ENCODE data around the gene IL11RA.

The IL11RA gene

GRCh38 chr9:34655394-34655793, 3.4 kb downstream of the IL11RA start:
- no peak for DNase-seq

DNA sequence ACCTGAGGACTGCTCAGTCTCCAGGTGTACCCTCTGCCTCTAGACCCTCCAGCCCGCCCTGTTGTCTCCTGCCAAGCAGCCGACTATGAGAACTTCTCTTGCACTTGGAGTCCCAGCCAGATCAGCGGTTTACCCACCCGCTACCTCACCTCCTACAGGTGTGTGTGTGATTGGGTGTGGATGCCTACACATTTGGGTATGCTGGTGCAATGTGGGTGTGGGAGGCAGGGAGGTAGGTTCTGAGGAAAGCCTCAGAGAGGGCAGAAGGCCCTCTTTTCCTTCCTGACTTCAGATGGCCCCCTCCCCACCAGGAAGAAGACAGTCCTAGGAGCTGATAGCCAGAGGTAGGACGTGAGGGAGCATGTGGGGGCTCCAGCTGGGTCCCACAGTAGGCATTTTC, 5.0 kb downstream of the IL11RA start:
- no peak for DNase-seq

DNA sequence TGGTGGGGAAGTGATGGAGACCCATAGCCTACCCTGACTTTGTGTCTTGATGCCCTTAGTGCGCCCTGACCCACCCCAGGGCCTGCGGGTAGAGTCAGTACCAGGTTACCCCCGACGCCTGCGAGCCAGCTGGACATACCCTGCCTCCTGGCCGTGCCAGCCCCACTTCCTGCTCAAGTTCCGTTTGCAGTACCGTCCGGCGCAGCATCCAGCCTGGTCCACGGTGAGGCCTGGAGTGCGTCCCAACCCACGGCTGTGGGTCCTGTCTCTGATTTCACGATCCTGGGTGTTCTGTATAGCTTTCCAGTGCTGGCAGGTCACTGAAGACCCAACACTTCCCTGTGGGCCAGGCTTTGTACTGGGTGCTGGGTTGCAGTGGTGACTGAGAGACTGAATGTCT, 6.5 kb downstream of the IL11RA start:
- no peak for DNase-seq

GRCh38 chr9:34659592-34660253, 7.7 kb downstream of the IL11RA start:
- DNase-seq = no peak

GRCh38 chr9:34662526-34663302, 10.7 kb downstream of the IL11RA start, which contains the start of gene CCL27:
TSS of gene CCL27 (minus strand) at chr9:34662657. CDS start at chr9:34662633, 24 bp downstream.
- no peak for DNase-seq

DNA sequence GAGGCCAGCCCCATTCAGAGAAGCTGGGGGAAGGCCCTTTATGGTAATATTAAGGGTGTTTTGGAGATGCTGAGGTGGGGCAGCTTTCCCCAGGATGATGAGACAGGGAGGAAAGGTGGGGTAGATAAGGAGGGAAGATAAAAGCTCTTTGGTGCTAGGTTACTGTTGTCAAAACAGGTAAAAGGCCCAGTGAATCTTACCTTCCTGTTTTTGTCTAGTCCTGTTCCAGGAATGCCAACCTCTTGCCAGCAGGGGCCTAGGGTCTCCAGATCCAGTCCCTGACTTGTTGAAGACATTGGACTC, 11.3 kb downstream of the IL11RA start:
- no peak for DNase-seq

- DNase-seq = peak; percentile 22
Measured at GRCh38 chr9:34664281-34665066, 12.5 kb downstream of the IL11RA start.

- no peak for DNase-seq
Measured at GRCh38 chr9:34665067-34665380, 13.0 kb downstream of the IL11RA start.

DNA sequence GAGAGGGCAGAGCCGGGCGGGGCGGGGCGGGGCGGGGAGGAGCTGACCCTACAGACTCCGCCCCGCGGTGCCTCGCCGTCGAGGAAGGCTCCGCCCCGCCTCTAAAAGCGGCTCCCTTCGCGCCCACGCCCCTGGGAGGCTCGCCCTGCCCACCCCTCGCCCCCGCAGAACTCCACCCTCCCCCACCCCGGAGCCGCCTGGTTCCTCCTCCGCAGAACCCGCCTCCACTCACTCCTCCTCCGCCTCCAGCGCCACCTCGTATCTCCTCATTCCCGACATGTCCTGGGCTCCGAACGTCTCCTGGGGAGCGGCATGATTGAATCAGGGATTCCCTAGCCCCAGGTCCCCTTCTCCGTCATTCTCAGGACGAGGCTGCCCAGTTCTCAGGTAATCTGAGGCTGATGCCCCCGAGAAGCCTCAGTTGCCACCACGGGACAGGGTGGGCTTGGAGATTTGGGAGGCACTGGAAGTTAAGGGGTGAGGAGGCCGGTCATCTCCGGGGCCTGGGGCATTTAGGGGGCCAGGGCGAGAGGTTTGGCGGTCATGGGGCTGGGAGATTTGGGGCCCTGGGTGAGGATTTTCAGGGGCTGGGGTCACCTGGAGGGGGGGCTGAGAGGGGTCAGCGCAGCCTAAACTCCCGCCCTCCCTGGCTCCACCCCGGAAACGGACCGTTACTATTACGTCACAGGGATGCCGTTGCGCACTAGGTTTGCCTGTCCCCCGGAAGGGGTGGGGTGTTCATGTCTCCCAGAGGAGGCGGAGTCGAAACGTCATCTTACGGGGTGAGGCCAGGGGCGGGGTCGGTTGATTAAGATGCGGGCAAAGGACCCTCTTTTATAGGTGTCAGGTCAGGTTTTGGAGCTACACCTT, 13.6 kb downstream of the IL11RA start:
- no peak for DNase-seq

DNA sequence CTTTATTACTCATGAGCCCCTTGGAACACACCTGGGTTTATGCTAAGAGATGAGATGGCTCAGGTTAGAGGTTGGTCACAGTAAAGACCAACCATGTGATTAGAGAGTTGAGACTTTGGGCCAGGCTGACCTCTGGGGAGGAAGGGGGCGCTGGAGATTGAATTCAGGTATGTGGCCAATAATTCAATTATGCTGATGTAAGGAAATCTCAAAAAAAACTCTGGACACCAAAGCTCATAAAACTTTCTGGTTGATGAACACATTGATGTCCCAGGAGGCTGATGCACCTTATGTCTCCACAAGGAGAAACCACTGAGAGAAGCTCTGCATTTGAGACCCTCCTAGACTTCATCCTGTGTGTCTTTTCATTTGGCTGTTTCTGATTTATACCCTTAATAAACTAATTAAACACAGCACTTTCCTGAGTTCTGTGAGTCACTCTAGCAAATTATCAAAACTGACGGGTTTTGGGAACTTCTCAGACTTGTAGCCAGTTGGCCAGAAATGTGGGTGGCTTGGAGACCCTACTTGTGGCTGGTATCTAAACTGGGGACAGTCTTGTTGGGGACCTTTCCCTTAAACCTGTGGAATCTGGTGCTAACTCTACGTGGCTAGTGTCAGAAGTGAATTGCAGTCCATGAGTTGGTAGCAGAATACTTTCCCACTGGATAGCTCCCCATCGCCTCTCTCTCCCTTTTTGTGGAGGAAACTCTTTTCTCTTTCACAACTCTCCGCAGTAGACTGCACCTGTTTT, 18.0 kb downstream of the IL11RA start:
- no peak for DNase-seq

GRCh38 chr9:34671307-34671706, 19.3 kb downstream of the IL11RA start:
- DNase-seq = no peak

DNA sequence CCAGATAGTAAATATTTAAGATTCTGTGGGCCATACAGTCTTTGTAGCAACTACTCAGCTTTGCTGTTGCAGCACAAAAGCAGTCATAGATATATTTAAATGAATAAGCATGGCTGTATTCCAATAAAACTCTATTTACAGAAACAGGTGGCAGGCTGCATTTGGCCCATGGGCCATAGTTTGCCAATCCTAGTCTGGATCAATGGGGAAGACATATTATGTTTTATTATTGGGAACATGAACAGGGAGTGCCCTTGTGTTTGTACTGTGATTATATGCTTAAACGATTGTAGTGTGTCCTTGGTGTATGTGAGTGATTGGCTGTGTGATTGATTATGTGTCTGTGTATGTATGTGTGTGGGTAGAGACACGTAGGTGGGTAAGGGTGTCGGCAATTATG, 22.5 kb downstream of the IL11RA start:
- DNase-seq = no peak

GRCh38 chr9:34675048-34675714, 23.2 kb downstream of the IL11RA start:
- peak; percentile 34 for DNase-seq

DNA sequence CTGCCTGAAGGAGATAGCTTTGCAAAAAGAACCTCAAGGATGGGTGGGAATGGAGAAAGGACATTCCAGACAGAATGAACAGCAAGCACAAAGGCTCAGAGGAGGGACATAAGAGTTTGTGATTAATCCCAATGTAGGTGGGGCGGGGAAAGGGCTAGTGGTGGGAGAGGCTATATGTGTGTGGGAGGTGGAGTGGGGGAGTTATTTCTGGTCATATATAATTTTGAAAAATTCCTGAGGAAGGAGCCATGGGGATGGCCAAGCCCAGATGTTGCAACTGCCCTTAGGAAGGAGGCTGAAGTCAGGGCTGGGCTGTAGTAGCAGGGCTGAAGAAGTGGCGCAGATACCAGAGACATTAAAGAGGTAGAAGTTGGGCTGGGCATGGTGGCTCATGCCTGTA, 23.9 kb downstream of the IL11RA start:
- DNase-seq = no peak

GRCh38 chr9:34684145-34684544, 32.2 kb downstream of the IL11RA start:
- DNase-seq = no peak

- no peak for DNase-seq
Measured at GRCh38 chr9:34684816-34685215, 32.8 kb downstream of the IL11RA start.

GRCh38 chr9:34685591-34685990, 33.6 kb downstream of the IL11RA start:
- no peak for DNase-seq

DNA sequence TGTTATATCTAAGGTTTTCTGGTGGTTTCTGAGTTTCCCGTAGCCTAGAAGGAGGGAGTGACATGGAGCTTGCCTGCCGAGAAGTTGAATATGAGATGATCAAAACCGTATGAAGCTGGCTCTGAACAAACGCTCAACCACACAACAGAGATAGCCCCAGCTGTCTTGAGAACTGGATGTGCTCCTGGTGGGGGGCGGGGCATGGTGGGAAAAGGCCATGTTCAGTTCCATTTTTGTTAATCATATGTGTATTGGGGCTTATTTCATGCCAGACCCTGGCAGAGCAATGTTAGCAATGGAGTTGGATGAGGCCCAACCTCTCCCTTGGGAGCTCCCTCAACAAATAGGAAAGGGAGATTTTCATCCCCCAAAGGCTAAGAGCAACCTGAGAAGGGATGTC, 34.2 kb downstream of the IL11RA start:
- no peak for DNase-seq

GRCh38 chr9:34686732-34687131, 34.7 kb downstream of the IL11RA start:
- no peak for DNase-seq

GRCh38 chr9:34687276-34688030, 35.5 kb downstream of the IL11RA start:
- no peak for DNase-seq

All from KG1 (cell line).